ENCODE measurements around the gene GPD1.

DNA sequence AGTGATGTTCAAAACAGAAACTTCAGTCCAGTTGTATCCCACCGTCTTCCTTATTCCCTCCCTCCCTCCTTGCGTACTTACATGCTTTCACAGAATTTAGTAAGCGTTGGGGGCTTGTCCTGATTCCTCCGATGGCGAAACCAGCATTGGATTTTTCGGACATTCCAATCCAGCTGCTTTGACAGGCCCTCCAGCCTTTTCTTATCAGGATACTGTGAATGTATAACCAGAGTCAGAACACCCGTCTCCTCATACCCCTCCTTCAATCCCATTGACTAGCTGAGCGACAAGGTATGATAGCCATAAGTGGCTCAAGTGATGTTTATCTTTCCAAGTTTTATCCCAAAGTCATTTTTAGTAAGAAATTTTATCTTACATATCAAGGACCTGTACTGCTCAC lies 39.2 kb downstream of the GPD1 start:
- no peak for TF ChIP-seq POLR2A (IDR thresholded peaks at IDR 0.05)
- TF ChIP-seq, protein P1, sequence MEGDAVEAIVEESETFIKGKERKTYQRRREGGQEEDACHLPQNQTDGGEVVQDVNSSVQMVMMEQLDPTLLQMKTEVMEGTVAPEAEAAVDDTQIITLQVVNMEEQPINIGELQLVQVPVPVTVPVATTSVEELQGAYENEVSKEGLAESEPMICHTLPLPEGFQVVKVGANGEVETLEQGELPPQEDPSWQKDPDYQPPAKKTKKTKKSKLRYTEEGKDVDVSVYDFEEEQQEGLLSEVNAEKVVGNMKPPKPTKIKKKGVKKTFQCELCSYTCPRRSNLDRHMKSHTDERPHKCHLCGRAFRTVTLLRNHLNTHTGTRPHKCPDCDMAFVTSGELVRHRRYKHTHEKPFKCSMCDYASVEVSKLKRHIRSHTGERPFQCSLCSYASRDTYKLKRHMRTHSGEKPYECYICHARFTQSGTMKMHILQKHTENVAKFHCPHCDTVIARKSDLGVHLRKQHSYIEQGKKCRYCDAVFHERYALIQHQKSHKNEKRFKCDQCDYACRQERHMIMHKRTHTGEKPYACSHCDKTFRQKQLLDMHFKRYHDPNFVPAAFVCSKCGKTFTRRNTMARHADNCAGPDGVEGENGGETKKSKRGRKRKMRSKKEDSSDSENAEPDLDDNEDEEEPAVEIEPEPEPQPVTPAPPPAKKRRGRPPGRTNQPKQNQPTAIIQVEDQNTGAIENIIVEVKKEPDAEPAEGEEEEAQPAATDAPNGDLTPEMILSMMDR (IDR thresholded peaks at IDR 0.05), result no peak
